HG03520 (cell line): ENCODE data around the gene USF1.
"Not testable (repeated sequence)": the region's sequence is repeated elsewhere in the genome, so short reads cannot be mapped to it uniquely, and the experiment has no call there.

Experiments
- ATAC-seq: cut with Tn5 transposase; IDR thresholded peaks from one replicate; pipeline ENCODE4 v1.9.1; 2021; ENCODE audit warnings: mild to moderate bottlenecking, moderate library complexity; ENCODE audit not compliant: unreplicated experiment

USF1 gene

GRCh38 chr1:161048949-161049722 is 3.4 kb upstream of the USF1 start:
- ATAC-seq: no peak

- no peak for ATAC-seq
Observed at GRCh38 chr1:161047436-161048420, 2.0 kb upstream of the USF1 start.

DNA sequence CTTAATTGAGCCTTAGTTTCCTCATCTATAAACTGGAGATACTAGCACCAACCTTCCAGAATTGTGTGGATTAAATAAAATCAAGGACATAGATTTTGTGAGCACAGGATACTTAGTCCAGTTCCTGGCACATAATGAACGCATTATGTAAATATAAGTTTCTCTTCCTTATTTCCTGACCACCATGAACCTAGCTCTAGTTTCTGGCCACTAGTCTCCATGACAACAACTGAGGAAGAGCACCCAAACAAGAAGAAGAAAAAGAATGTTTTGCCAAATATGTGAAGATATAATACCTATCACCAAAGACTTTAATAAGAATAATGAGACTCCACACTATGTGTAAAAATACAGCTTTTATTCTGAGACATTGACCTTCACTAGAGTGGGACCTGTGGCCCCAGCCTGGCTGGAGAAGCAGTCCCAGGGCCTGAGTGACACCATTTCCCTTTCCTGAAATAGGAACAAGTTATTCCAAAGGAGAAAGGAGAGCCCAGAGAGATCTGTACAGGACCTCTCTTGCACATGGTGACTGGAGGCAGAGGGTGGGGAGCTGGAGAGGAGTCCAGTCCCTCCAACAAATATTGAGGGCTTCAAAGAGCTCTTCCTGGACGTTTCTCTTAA is 940 bp upstream of the USF1 start:
- peak; percentile 29 for ATAC-seq

DNA sequence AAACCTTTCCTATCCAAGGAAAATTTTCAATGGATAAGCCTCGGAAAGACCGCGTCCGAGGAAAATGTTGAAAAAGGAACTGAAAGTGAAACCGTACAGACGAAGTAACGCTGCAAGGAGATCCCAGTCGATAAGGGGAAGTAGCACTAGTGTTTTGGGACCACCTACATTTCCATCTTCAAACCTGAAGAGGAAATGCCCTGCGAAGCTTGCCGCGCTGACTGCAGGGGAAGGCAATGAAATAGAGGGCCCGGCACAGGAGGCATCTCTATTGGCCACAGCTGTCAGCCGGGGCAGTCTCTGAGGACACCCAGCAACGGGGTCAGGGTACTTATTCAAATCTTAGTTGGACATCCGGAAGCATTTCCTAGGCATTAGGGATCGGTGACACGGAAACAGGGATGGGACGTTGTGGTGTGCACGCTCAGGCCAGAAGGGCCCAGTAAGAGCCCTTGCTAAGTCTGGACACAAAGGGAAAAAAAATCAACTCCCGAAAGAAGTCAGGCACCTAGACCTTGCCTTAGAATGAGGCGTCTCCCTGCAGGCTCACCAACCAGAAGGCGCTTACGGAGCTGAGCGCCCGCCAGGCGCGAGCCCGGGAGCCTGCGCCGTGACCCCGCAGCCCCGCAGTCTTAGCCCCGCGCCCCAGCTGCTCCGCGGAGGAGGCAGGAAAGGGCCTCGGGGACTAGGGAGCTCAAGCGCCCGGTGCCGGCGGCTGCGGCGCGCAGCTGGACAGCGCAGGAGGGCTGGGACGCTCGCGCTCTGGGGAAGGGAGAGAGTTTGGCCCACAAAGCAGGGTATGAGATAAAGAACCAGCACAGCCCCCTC is 655 bp downstream of the USF1 start:
- ATAC-seq: peak; percentile 26

GRCh38 chr1:161044535-161044907 is 1.3 kb downstream of the USF1 start:
- no peak for ATAC-seq

GRCh38 chr1:161039546-161039945 is 6.2 kb downstream of the USF1 start:
- ATAC-seq: no peak

DNA sequence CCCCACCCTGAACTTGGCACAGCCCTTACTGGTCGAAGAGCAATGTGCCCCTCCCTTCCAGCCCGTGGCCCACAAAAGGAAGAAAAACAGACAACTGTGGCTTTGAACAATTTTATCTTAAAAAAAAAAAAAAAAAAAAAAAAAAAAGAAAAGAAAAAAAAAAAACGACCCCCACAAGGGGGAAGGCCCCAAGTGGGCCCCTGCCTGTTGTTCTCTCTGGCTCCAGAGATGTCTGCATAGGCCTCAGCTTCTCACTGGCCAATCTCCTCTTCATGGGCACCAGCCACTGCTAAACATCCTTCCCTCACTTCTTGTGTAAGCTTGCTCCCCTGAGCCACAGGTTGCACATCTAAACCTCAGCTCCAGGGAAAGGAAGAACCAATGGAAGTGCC is 6.6 kb downstream of the USF1 start:
- no peak for ATAC-seq

GRCh38 chr1:161038523-161039153 is 7.1 kb downstream of the USF1 start, which contains the start of gene TSTD1:
TSTD1 (minus strand) TSS chr1:161038964; CDS start chr1:161038889, 75 bp downstream.
- peak; percentile 53 for ATAC-seq

DNA sequence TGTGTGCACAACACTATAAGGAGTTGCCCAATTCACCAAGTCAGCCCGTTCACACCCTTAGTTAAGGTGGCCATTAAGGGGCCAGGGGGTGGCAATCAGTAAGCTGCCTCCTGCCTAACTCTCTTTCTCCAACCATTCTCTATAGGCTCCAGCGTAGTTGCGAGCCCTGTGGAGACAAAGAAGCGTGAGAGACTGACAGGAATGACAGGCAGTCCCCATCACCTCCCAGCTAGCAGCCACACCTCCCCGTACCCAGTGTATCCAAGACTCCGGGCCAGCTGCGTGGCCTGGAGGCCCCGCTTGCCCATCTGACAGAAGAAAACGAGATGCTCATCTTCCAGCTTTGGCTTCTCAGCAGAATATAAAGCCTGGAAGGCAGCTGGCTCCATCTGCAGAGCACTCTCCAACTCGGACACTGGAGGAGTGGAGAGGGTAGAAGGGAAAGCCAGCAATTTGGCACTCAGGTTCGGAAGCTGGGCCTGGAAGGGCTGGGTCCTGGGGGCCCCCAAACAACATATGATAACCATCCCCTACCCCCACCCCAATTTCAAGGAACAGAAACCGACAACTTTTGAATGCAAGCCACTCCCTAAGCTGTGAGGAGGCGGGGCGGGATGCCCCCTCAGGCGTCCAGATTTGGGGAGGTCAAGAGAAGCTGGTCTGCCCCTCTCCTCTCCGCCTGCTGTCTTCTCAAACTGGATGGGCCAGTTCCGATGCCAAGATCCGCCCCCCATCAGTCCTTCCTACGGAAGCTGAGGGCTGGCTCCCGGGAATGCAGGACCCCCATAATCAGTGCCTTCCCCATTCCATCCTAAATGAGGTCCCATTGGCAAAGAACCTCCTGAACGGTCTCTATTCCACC is 7.9 kb downstream of the USF1 start:
- ATAC-seq: no peak

GRCh38 chr1:161033751-161034150 is 12.0 kb downstream of the USF1 start:
- no peak for ATAC-seq

- no peak for ATAC-seq
Observed at GRCh38 chr1:161032409-161032808, 13.4 kb downstream of the USF1 start.

- no peak for ATAC-seq
Observed at GRCh38 chr1:161031874-161032273, 13.9 kb downstream of the USF1 start.

DNA sequence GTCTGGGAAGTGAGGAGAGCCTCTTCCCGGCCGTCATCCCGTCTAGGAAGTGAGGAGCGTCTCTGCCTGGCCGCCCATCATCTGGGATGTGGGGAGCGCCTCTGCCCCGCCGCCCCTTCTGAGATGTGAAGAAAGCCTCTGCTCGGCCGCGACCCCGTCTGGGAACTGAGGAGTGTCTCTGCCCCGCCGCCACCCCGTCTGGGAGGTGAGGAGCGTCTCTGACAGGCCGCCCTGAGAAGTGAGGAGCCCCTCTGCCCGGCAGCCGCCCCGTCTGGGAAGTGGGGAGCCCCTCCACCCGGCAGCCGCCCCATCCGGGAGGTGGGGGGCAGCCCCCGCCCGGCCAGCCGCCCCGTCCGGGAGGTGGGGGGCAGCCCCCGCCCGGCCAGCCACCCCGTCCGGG is 16.3 kb downstream of the USF1 start:
- ATAC-seq: not testable (repeated sequence)

DNA sequence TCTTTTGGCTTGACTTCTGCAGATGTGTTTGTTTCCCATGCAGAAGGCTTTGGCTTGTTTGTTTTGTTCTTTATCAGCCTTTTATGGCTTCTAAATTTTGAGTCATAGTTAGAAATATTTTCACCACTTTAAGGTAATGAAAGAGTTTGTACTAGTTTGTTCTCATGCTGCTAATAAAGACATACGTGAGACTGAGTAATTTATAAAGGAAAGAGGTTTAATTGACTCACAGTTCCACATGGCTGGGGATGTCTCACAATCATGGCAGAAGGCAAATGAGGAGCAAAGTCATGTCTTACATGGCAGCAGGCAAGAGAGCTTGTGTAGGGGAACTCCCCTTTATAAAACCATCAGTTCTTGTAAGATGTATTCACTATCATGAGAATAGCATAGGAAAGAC is 18.8 kb downstream of the USF1 start:
- not testable (repeated sequence) for ATAC-seq

- ATAC-seq: not testable (repeated sequence)
Observed at GRCh38 chr1:161022432-161022831, 23.3 kb downstream of the USF1 start.

- no peak for ATAC-seq
Observed at GRCh38 chr1:161021970-161022353, 23.8 kb downstream of the USF1 start.

DNA sequence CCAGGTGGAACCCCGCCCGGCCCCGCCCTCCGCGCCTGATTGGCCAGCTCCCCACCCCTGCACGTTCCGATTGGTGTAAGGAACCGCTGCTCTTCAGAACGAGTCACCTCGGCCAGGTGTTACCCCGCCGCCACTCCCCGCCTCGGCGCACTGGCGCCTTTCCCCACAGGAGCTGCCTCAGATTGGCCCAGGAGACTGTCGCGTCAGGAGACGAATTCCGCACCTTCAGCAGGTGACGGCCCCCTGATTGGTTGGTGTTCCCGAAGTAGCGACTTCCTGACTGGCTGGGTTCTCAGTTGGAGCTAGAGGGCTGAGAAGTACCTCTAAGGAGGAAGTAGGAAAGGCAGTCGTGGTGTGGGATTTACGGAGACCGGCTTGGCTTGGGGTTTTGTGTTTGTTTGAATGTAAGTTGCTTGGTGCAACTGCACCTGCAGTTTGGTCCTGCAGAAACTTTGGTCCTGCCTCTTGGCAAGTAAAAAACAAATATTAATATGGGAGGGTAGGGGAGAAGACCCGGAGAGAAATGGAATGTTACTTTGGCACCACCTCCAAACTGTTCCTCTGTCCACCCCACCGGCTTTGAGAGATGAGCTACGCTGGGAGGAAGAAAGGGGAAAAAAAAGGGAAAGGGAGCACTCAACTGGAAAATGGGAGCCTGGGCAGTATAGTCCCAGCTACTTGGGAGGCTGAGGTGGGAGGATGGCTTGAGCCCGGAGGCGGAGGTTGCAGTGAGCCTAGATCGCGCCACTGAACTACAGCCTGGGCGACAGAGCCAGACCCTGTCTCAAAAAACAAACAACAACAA is 24.4 kb downstream of the USF1 start:
- ATAC-seq: peak; percentile 86

GRCh38 chr1:161020509-161021164 is 25.1 kb downstream of the USF1 start, which contains the start of gene F11R:
F11R (minus strand) TSS chr1:161021152; CDS start chr1:161021073, 79 bp downstream.
- peak; percentile 21 for ATAC-seq
